Stimulated activated CD8-positive, alpha-beta memory T cell treated with anti-CD3 and anti-CD28 coated beads, Interleukin-4, amount 100 ng/mL, for 4 hours (primary cell): Measurements from ENCODE around the gene CES4A.
"Not testable (repeated sequence)": the region's sequence is repeated elsewhere in the genome, so short reads cannot be mapped to it uniquely, and the experiment has no call there.

ENCODE experiments used
- DNase-seq, 2 donors: peaks; one replicate each; pipeline ENCODE4 v3.0.0-alpha.2; 2020; ENCODE audit warnings: low read depth in 2 of 2, low spot score in 1 of 2

CES4A gene

DNA sequence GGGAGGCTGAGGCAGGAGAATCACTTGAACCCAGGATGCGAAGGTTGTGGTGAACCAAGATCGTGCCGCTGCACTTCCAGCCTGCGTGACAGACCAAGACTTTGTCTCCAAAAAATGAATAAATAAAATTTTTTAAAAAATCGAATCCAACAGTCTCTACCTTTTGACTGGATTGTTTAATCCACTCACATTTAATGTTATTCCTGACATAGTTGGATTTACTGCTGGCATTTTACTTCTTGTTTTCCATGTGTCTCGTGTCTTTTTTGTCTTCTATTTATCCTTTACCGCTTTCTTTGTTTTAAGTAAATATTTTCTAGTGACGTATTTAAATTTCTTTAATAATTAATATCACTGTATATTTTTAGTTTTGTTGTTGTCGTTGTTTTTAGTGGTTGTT, 5.4 kb upstream of the CES4A start:
- DNase-seq: no peak

DNA sequence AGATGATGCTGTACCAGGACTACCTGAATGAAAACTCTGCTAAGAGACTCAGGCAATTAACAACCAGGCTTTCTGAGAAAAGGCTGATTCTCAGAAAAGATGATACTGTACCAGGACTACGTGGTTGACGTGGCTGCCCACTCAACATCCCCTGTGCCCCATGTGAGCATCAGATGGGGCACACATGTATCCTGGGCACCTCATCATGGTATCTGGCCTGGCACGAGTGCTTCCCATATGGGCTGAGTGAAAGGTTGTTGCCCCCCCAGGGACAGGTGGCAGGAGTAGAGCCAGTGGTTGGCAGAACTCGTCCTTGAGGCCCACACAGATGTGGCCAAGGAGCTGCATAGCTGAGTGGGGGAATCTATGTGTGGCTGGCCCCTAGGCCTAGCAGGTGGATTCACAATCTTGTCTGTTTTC, 3.5 kb upstream of the CES4A start:
- DNase-seq: peak; percentile 7 to 30

DNA sequence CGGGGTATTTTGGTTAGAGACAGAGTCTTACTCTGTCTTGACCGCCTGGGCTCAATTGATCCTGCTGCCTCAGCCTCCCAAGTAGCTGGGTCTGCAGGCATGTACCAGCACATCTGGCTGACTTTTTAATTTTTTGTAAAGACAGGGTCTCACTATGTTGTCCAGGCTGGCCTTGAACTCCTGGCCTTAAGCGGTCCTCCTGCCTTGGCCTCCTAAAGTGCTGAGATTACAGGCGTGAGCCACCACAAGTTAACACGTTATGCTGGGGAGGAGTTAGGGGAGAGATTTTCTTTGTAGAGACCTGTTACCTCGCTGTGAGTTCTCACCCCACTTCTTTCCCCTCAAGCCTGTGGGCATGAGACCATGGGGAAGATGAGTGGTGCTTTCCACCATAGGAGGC, 1.8 kb upstream of the CES4A start:
- no peak for DNase-seq

DNA sequence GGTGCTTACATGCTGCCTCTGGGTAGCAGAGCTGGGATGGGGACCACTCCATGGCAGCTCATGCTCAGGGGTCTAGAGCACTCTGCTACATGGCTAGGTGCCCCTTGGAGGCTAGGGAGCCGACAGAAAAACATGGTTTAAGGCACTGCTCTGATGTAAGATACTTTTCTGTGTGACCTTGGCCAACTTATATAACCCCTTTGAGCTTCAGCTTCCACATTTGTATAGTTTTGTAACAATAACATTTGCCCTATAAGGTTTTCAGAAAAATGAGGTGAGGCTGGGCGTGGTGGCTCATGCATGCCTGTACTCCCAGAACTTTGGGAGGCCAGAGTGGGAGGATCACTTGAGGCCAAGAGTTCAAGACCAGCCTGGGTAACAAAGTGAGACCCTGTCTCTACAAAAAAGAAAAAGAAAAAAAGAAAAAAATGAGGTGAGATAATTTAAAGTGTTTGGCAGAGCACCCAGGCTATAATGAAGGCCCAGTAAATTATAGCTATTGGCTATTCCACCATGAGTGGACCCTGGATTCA, 3.2 kb downstream of the CES4A start:
- DNase-seq: no peak

DNA sequence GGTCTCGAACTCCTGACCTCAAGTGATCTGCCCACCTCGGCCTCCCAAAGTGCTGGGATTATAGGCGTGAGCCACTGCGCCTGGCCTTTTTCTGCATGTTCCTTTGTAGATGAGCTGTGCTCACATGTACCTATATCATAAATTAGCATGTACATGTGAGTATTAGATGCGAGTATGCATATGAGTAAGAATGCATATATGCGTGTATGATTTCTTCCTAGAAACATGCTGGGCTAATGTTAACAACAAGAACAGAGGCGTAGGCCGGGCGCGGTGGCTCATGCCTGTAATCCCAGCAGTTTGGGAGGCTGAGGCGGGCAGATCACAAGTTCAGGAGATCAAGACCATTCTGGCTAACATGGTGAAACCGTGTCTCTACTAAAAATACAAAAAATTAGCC, 5.2 kb downstream of the CES4A start:
- DNase-seq: not testable (repeated sequence)

DNA sequence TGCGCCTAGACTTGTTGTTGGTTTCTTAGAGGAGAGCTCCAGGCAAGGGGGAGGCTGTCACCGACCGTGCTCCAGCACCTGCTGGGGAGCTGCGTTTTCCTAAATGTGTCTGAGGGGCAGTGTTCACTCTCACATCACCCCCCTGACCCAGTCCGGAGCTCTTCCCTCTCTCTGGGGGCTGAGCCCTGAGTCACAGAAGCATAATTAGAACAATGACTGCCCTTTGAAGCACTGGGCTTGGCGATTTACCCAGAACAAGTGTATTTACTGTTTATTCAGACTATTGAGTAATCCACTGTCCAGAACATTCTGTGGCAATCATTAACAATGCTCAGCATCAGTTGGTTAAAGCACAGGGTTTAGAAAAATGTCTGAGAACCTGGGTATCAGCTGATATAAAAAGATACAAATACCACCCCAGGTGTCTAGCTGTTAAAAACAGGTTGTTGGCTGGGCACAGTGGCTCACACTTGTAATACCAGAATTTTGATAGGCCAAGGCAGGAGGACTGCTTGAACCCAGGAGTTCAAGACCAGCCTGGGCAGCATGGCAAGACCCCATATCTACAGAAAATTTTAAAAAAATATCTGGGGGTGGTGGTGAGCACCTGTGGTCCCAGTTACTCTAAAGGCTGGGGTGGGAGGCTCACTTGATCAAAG, 8.1 kb downstream of the CES4A start:
- DNase-seq: no peak

DNA sequence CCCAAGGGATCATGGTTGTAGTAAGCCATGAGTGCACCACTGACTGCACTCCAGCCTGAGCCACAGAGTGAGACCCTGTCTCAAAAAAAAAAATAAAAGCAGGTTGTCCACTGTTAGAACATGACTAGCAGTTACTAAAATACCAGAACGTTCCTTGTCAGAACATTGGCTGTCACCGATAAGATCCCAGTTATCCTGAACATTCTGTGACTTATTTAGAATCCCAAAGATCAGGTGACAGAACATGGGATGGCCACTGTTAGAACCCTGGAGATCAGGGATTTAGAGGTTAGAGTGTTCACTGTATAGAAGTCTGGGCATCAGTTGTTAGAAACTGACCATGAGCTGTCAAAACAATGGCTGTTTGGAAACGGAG, 8.6 kb downstream of the CES4A start:
- no peak for DNase-seq

DNA sequence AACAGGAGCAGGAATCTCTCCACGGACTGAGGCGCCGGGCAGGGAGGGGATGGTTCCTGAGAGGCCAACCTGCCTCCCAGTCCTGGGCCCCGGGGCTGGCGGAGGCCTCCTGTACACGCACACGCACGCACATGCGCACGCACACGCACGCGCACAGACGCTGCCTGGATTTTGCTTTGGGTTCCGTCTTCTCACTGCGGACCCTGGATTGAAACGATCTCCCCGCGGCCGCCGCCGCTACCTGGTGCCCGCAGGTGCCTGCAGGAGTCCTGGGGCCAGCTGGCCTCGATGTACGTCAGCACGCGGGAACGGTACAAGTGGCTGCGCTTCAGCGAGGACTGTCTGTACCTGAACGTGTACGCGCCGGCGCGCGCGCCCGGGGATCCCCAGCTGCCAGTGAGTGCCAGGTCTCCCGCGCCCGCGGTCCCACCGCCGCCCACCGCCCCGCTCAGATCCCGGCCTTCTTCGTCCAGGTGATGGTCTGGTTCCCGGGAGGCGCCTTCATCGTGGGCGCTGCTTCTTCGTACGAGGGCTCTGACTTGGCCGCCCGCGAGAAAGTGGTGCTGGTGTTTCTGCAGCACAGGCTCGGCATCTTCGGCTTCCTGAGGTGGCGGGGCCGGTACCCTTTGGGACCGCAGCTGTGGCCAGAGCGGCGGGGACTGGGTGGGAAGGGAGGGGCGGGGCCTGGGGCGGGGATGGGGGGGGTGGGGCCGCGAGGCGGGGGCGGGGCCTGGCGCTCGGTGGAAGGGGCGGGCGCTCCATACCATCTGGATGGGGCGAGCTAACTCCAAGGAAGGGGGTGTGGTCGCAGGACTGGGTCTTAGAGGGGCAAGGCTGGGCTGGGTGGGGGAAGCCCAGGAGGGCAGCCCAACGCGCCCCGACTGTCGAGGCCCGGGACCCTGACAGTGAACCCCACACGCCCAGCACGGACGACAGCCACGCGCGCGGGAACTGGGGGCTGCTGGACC, 12.3 kb downstream of the CES4A start:
- DNase-seq: peak in 1 of 2 donors; percentile 15

DNA sequence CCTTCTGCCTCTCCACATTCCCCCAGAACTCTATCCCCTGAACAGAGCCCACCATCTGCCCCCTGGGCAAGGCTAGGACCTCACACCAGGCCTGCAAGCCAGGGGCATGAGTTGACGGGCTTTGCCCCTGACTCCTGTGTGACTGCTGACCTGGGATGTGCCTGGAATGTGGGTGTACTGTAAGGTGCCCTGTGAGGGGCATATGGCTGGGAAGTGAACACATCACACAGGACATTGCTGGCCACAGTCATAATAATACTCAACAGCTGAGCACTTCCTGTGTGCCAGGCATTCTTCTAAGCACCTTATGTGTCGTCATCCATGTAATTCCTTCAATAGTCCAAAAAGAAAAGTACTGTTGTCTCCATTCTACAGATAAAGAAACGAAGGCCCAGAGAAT, 13.3 kb downstream of the CES4A start:
- no peak for DNase-seq

DNA sequence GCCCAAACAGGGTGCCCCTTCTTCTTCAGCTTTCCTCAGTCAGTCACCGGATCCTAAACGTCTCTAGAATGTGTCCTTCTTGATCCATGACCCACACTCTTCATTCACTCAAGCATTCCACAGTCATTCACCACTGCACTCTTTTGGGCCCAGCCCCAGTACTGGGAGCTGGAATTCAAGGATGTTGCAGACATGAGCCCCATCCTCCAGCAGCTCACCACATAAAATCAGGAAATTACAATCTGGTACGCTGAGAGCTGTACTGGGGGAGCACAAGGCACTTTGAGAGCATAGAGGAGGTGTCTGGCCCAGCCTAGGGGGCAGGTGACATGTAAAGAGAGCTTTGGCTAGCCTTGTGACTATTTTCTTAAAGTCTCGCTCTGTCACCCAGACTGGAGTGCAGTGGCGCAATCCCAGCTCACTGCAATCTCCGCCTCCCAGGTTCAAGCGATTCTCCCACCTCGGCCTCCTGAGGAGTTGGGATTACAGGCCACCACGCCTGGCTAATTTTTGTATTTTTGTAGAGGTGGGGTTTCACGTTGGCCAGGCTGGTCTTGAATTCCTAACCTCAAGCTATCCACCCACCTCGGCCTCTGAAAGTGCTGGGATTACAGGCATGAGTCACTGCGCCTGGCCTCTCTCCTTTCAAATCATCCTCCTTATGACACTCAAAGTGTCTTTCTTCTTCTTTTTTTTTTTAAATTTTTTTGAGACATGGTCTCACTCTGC, 18.7 kb downstream of the CES4A start:
- no peak for DNase-seq

DNA sequence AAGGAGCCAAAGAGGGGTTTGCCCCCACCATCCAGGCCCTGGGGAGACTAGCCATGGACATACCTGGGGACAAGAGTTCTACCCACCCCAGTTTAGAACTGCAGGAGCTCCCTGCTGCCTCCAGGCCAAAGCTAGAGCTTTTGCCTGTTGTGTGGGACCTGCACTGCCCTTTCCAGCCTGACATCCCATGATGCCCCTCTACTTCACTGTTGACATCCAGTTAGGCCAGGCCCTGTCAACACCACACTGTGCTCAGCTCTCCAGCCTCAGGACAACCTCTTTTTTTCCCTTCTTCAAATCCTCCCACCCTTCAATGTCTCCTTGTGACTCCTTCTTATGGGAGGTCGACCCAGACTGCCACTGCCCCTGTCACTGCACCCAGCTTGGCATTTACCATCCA, 20.8 kb downstream of the CES4A start:
- no peak for DNase-seq

DNA sequence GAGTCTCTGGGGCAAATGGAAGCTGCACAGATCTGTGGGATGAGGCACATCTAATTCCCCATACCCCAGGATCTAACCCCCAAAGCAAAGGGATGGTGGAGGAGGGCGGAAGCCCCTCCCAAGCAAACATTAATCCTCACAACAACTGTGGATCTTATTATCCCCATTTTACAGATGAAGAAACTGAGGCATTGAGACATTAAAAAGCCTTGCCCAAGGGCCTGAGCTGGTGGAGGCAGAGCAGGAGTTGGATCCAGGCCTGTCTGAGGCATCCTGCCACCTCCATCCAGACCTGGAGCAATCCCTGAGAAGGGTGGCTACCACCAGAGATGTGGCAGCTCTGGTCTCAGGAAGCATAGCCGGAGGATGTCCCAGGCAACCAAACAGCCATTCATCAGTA, 22.9 kb downstream of the CES4A start:
- no peak for DNase-seq

DNA sequence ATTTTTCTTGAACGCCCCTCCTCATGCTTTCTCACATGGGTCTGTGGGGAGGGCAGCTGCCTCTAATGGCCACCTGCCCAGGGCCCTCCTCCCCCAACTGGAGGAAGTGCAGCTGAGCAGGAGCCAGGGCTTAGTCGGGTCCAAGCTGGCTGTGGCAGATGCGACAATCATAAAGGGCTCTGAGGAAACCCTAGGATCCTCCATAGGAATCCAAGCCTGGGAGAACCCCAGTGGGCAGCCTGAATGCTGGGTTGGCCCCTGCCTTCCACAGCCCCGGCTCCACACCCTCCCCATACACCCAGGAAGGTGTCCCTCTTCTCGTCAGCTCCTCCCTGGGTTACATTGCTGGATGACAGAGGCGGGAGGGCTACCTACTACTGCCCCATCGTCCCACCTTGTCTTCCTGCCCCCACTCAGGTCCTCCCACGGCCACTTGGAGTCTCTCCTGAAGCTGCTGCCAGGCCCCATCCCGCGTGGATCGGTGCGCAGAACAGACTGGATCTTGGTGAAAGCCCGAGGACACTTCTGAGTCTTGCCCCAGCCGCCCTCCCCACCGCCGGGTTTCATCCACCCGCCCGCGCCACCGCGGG, 24.9 kb downstream of the CES4A start:
- no peak for DNase-seq

DNA sequence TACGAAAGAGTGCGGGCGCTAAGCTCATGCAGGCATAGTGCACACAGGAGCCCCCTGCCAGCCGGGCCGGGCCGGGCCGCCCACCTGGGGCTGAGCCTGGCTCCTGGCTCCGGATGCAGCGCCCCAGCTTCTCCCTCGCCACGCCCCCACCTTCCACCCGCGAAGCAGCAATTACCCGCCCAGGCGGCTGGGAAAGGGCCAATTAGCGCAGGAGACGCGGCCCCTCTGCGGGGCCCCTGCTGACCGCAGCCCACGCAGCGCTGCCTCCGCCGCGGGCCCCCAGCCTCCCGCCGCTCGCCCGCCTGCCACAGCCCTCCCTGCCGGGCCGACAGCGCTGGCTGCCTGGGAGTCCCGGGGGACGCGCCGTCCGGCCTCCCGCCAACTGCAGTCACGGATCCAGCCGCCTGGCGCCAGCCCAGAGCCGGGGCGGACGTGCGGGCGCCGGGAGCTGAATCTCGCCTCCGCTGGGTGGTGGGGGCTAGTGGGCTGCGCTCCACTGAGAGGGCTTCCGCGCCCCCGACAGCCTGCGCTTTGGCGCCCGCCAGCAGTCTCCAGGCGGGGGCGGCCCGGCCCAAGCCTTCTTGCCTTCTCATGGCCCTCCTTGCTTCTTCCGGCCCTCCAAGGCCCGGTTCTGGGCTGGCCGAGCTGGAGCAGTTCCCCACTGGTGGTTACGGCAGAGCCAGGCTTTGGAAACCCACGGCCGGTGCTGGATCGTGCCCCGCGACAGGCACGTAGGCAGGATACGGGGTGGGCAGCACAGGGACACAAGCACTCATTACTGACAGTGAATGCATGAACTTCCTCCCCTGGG, 25.6 kb downstream of the CES4A start:
- DNase-seq: peak; percentile 34 to 36

DNA sequence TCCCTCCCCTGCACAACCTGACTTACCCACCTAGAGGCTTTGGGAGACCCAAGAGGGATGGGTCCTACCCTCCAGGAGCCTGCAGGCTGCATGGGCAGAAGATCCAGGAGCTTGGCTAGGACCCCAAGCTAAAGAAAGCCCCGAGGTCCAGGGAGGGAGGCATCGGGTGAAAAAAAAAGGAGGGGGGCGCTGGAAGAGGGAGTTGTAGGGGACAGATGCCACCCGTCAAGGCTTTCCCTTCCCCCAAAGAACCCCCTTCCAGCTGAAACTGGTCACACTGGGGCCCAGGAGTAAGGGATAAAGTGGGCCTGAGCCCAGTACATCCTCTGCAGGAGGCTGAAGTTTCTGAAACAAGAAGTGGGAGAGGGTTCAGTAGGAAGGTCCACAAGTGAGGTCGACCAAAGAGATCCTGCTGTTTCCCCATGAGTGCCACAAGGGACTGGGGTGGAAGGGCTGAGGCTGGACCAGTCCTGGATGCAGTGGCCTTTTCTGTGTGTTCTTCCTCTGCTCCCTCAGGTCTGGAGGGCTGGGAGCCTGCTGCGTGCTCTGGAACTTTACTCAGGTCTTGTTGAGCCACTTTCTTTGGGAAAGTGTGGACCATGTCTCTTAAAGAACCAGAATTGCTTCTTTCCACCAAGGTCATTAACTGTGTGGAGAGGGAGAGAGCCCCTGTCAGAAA, 26.4 kb downstream of the CES4A start:
- DNase-seq: no peak

DNA sequence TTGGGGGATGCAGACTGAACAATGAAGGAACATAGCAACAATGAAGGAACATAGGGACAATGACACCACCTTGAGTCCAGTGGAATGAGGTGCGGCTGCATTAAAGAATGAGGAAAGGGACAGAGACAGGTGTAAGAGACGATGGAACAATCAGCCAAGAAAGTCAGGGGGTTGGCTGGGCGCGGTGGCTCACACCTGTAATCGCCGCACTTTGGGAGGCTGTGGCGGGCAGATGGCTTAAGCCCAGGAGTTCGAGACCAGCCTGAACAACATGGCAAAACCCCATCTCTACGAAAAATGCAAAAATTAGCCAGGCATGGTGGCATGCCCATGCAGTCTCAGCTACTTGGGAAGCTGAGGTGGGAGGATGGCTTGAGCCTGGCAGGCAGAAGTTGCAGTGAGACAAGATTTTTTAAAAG, 26.9 kb downstream of the CES4A start:
- DNase-seq: no peak

DNA sequence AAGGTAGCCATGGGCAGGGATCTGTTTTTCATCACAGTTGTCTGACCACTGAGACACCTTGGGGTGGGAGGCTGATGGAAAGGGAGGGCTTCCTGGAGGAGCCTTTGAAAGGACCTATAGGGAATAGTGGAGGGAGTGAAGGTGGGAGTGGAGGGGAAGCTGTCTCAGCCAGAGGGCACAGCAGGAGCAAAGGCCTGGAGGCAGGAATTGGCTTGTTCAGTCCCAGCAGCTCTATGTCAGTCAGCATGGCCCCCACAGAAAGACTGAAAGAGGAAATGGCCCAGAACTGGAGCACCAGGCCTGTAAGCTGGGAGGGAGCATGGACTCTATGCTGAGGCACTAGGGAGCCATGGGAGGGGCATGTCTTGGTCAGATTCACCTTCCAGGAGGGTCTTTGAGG, 27.8 kb downstream of the CES4A start:
- no peak for DNase-seq

DNA sequence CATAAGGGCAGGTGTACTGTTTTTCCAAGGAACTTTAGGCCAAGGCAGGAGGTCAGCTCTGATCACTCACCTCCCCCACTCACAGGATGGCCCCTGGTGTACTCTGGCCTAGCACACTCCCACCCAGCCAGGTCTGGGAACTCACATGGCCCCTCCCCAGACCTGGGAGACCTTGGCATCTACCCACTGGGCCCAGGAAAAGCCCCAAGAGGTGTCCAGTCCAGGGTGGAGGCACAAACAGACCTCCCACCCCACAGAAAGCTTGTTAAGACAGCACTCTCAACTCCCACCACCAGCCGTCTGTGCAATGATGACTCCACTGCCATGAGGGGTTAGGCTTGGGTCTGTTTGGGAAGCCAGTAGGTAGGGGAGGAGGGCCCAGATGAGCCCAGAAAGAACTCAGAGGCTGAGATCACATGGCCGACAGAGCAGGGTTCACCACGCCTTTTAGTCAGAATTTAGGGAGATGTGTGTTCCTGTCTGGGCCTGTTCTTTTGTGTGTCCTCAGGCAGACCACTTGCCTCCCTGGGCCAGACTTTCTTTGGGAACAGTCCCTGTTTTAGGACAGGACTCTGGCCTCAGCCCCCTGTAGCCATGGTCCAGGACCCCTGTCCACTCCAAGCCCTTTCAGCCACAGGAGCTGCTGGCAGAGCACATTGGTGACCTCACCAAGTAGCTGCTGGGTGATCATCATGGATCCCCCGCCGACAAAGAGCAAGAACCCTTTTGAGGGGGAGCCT, 28.5 kb downstream of the CES4A start:
- DNase-seq: no peak

DNA sequence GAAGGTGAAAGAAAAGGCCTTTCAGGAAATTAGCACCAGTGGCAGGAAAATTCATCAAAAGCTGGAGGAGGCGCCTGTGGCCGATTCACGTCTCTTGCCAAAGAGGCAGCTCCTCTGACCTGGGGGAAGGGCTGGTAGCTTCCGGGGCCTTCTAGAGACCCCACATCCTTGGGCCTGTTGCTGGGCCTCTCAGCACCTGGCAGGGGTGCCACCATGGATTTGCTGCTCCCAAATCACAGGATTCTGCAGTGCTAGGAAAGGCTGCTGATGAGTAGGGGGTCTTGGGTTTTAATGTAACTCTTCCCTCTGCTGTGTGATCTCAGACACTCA, 29.0 kb downstream of the CES4A start:
- no peak for DNase-seq
